Medulla oblongata (tissue), 1 donor: ENCODE measurements around the gene DIAPH2.

Experiments
- DNase-seq: peaks from one replicate; pipeline ENCODE4 v3.0.0-alpha.2; 2015; ENCODE audit errors: extremely low spot score

DIAPH2 gene

GRCh38 chrX:97587171-97587570 is 902.5 kb downstream of the DIAPH2 start:
- DNase-seq = no peak

DNA sequence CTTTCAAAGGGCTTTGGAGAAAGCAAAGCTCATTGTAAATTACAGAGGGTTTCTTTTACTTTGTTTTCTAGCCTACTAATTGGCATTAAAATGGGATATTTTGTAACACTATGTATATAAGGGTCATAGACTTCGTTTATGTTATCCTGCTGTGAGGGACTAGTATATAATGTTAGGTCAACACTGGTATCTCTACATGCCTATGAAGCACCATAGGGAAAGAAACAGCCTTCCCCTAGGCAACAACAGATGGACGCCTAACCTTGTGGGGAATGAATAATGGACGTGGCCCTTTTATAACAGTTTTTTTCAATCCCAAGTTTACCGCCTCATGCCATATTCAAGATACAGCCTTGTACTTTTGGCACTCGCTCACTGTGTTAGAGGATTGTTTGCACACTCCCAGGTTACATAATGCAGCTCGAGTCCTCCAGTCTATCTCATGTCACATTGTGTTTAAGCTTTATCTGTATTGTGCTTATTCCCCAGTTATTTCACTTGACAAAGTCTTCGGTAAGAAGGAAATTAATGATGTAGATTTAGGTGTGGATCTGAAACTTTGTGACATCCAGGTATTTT is 910.1 kb downstream of the DIAPH2 start:
- no peak for DNase-seq

DNA sequence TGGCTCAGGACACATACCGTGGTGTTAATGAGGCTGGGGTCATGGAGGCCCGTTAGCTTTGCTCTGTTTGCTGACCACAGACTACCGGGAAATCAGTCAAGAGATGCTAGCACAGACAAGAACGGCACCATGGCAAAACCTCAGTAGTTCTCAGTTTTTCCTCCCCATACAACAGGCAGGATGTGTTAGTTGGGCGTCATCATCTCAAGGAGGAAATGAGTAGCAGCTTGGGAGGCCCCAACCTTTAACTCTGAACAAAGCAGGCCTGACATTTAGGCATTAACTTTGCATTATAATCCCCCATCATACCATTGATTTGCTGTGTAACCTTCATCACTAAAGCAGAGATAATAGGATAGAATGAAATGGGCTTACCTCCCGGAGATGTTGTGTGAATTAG is 913.3 kb downstream of the DIAPH2 start:
- DNase-seq = no peak

DNA sequence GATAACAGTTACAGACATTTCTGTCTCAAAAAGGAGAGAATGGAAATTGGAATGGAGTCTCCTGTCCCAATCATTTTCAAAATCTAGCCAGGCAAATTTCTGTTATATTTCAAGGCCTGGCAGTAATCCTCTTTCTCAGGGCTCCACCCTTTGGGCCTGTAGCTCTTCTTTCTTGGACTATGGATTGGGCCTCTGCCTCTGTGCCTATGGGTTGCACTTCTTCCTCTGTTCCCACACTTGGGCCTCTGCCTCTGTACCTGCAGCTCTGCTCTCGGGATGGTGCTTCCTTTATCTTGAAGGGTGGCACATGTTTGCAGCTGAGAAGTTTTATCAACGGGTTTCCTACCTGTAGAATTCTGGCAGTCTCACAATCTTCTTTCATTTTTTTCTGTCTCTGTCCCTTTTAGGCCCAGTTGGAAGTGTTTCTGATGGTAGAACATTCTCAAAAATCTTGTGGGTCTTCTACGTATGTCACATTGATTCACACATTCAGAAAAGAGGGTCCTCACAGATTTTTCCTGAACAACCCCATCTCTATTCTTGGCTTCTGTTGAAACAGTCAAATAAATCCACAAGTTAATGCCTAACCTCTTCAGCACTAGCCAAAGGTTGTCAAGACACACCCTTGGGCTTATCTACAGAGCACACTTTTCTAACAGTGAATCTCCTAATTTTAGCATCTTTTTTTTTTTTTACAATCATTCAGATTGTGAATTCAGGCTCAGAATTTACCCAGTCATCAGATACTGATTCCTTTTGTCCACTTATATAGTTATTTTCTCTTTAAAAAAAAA is 918.0 kb downstream of the DIAPH2 start:
- no peak for DNase-seq

DNA sequence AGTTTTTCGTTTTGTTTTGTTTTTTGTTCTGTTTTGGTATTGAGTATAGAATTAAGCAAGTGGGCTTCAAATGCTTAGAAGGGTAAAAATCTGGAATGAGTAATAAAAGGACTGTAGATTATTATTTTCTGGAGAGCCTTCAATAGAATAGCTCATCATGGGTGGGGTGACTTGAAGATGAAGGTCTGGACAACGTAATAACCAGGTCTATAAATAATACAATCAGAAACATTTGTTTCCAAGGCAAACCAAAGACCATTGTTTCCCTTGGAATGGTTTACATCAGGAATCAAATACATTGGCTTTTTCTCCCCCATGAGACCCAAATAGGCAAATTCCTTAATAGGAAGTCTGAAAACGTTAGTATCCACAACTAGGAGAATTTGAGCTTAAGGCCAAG is 920.6 kb downstream of the DIAPH2 start:
- no peak for DNase-seq

GRCh38 chrX:97609357-97609756 is 924.7 kb downstream of the DIAPH2 start:
- no peak for DNase-seq

DNA sequence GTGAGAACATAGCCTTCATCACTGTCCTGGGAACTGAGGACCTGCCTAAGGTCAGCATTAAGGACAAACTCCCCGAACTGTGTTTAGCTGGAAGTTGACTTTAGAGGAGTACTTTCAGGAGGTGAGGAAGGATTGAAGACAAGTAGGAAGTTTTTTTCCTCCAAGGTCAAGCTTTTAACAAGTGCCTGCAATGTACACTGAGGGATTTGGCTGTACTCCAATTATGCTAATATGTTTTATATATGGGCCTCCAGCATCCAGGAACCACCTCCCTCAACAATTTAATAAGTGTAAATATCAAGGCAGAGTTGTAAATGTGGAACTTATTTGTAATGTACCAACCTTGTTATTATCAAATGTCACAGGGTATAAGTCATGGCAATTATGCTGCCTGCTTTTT is 925.3 kb downstream of the DIAPH2 start:
- no peak for DNase-seq

- DNase-seq = no peak
Observed at GRCh38 chrX:97616883-97617530, 932.4 kb downstream of the DIAPH2 start.

- no peak for DNase-seq
Observed at GRCh38 chrX:97619499-97619898, 934.9 kb downstream of the DIAPH2 start.

DNA sequence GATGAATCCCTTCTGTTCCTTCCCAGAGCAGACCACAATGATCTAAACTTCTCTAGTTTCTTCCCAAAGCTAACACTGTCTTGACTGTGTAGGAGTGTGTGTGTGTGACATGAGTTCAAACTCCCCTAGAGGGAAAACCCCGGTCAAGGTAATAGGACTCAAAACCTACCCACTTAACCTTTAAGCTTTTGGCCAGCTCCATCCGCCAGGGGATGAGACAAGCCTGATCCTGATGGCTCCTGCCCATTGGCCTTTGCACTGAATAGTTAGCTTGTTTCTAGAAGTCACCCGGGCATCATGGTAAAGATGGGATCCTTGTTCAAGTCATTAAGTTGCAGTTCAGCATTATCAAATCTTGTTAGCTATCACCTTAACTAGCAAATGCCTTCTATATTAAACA is 937.5 kb downstream of the DIAPH2 start:
- DNase-seq = no peak

- no peak for DNase-seq
Observed at GRCh38 chrX:97628326-97628725, 943.7 kb downstream of the DIAPH2 start.

DNA sequence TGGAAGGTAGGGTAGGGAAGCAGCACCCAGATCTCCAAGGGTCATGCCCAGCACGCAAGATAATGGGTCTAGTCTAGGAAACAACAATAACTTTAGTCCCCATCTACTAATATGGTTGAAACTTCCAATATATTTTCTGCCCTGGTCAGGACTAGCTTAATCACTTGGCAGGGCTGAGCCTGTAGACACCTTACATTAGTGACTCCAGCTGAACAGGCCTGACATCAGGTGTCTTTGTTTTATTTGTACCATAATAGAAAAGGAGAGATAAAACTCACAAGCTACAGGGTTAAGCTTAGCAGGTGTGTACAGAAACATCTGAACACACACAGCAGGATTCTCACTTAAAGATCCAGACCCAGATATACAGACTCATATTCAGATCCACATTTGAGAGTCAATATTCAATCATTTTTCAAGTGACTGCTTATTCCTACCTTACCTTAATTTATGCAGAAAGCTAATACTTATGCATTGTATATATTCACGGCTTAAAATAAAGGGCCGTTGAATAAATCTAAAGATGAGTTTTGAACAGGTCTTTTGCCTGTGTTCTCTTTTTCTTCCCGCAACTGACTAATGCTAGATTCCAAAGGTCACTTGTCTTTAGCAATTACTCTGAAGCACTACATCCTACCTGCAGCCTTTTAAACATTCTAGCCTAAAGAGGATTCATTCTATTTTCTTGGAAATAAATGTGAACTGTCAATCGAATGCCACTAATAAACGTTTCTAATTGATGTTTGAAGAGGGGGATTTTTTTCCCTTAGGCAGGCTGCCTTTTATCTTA is 944.4 kb downstream of the DIAPH2 start:
- DNase-seq = no peak

DNA sequence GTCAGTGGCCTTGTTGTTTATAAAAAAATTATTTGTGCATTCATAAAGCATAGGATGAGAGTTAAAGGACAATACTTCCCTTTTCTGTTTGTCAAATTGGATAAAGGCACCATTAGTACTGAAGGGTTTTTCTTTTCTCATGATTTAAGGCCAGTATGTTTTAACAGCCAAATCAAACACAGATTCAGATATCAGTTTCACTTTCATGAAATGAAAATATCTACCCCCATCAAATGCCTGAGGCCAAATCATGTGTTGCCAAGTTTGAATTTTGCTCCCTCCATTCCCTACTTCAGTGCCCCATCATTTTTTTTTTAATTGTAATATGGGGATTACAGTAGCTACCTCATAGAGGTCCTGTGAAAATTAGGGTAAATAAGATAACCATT is 944.9 kb downstream of the DIAPH2 start:
- no peak for DNase-seq

GRCh38 chrX:97633798-97634197 is 949.2 kb downstream of the DIAPH2 start:
- DNase-seq = no peak

- peak; percentile 5 for DNase-seq
Observed at GRCh38 chrX:97636473-97637140, 952.0 kb downstream of the DIAPH2 start.

GRCh38 chrX:97637289-97637688 is 952.6 kb downstream of the DIAPH2 start:
- no peak for DNase-seq

GRCh38 chrX:97638621-97639020 is 954.0 kb downstream of the DIAPH2 start:
- DNase-seq = no peak

- no peak for DNase-seq
Observed at GRCh38 chrX:97639526-97639925, 954.9 kb downstream of the DIAPH2 start.
